Progenitor cell of endocrine pancreas (in vitro differentiated cells): ENCODE measurements around the gene NT5DC1. TPM values are rescaled to one million over a fixed set of nuclear protein-coding genes. Genes with fewer than 3 reads are reported as not detected.

Experiments used
- DNase-seq: peaks from one replicate; pipeline ENCODE4 v3.0.0; 2021; ENCODE audit warnings: low spot score; ENCODE audit not compliant: unreplicated experiment
- H3K27ac Mint-ChIP-seq: 2 replicates; pipeline ENCODE4 v1.8.0; 2021; ENCODE audit warnings: mild to moderate bottlenecking, moderate library complexity, mixed read lengths
- H3K27me3 Mint-ChIP-seq: 2 replicates; pipeline ENCODE4 v1.8.0; 2021; ENCODE audit warnings: mixed read lengths
- H3K36me3 Mint-ChIP-seq: 2 replicates; pipeline ENCODE4 v1.8.0; 2022; ENCODE audit warnings: mixed read lengths; ENCODE audit not compliant: insufficient read depth
- H3K4me1 Mint-ChIP-seq: 2 replicates; pipeline ENCODE4 v1.8.0; 2021; ENCODE audit warnings: low read depth, mixed read lengths
- H3K4me3 Mint-ChIP-seq: 2 replicates; pipeline ENCODE4 v1.8.0; 2021; ENCODE audit warnings: low read depth, mild to moderate bottlenecking, moderate library complexity, mixed read lengths
- H3K9me3 Mint-ChIP-seq: 2 replicates; pipeline ENCODE4 v1.8.0; 2021; ENCODE audit warnings: low read depth, mixed read lengths
- CTCF ChIP-seq: fragments of 200-600 bp; sonication (generic); IDR thresholded peaks from one replicate; pipeline ENCODE4 v1.5.0; 2021; ENCODE audit warnings: antibody characterized with exemption, mild to moderate bottlenecking; ENCODE audit not compliant: unreplicated experiment
- total RNA-seq: library from RNA; stranded (reverse); gene quantifications from 2 replicates; pipeline ENCODE4 v1.2.1, GENCODE V29; 2021

NT5DC1 gene
- total RNA-seq, 1 donor from 2014 or later: 54.9 TPM

DNA sequence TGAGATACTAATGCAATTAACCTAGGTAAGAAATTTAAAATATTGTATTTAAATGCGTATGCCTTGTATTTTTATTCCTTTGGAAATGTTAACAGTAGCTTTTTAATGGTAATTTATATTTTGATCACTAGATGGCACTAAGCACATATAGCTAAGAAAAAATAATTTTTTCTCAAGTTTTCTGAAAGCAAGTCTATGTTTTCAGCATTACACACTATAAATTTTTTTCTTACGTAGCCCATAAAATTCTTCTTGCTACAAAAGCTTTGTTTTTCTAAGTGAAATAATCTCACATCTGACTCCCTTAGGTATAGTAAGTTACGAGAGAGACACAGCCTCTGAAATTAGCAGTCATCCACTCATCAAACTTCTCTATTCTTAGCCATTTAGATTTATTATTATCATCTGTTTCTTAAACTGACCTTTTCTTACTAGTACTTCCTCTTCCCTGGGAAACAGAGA, 117.5 kb downstream of the NT5DC1 start:
- no peak for DNase-seq
- H3K4me1 Mint-ChIP-seq: peaks cover 4% of the 10 kb centered on the region
- no peak overlapping the region for H3K4me3 Mint-ChIP-seq
- no peak overlapping the region for H3K27ac Mint-ChIP-seq
- no peaks in the 10 kb centered on the region for H3K36me3 Mint-ChIP-seq
- H3K9me3 Mint-ChIP-seq: no peaks in the 10 kb centered on the region
- peak; percentile 65 for TF ChIP-seq CTCF
- no peaks in the 10 kb centered on the region for H3K27me3 Mint-ChIP-seq

DNA sequence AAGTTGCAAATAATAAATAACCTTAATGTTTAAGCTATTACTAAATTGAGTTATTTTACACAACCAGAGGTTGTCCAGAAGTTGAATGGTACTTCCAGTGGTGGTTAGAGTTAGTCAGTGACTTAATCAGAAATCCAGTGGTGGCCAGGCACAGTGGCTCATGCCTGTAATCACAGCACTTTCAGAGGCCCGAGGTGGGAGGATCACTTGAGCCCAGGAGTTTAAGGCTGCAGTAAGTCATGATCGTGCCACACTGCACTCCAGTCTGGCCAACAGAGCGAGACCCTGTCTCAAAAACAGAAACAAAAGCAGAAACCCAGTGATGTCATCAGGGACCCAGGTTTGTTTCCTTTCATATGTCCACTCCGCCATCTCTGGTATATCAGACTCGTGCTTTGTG, 118.2 kb downstream of the NT5DC1 start:
- no peak for TF ChIP-seq CTCF
- H3K27me3 Mint-ChIP-seq: no peaks in the 10 kb centered on the region
- H3K9me3 Mint-ChIP-seq: no peaks in the 10 kb centered on the region
- H3K27ac Mint-ChIP-seq: no peak overlapping the region
- no peak overlapping the region for H3K4me3 Mint-ChIP-seq
- H3K4me1 Mint-ChIP-seq: peaks cover 7% of the 10 kb centered on the region
- no peak for DNase-seq
- H3K36me3 Mint-ChIP-seq: peaks cover 1% of the 10 kb centered on the region

GRCh38 chr6:116221067-116221466, 120.4 kb downstream of the NT5DC1 start:
- H3K36me3 Mint-ChIP-seq: peaks cover 1% of the 10 kb centered on the region
- H3K4me3 Mint-ChIP-seq: no peak overlapping the region
- H3K27ac Mint-ChIP-seq: no peak overlapping the region
- H3K9me3 Mint-ChIP-seq: no peaks in the 10 kb centered on the region
- no peaks in the 10 kb centered on the region for H3K27me3 Mint-ChIP-seq
- H3K4me1 Mint-ChIP-seq: peaks cover 7% of the 10 kb centered on the region
- DNase-seq: no peak
- TF ChIP-seq CTCF: no peak

DNA sequence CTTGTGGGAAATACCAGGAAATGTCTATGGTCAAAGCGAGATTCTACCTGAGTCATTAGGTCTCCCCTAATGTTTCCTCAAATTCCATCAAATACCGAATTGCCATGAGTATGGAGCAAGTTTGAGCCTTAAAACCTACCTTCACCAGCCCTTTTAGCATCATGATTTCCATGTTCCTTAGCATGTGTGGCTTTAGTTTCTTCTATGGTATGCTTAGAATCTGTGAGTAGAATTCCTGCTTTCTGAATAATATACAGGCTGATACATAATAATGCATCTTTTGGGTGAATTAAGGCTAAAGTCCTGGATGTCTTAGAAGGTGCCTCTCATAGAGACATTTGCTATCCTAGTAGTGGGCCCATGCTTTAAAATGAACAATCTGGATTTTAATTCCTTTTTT, 121.3 kb downstream of the NT5DC1 start:
- Mint-ChIP-seq H3K4me3 (no peak overlapping the region), H3K4me1 (peaks cover 7% of the 10 kb centered on the region), H3K36me3 (peaks cover 1% of the 10 kb centered on the region), H3K27me3 (no peaks in the 10 kb centered on the region), H3K9me3 (no peaks in the 10 kb centered on the region), H3K27ac (no peak overlapping the region)
- DNase-seq: no peak
- TF ChIP-seq CTCF: no peak

DNA sequence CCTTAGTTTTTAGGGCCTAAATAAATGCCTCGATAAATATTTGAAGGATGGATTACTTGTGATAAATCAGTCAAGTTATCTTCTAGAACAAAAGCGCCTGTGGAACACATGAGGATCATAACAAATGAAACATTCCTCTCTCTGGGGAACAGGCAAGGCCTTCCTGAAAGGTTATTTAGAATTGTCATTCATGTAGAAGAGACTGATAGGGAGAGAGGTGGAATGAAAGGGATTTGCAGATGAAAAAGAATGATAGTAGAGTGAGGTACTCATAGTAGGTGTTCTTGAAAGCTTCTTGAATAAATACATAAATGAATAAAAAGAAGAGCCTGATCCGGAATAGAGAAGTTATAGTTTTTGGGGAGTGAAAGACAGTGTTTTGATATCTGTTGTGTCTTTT, 122.7 kb downstream of the NT5DC1 start:
- Mint-ChIP-seq H3K36me3 (peaks cover 1% of the 10 kb centered on the region), H3K27me3 (no peaks in the 10 kb centered on the region), H3K4me1 (peaks cover 4% of the 10 kb centered on the region), H3K27ac (no peak overlapping the region), H3K9me3 (no peaks in the 10 kb centered on the region), H3K4me3 (no peak overlapping the region)
- no peak for TF ChIP-seq CTCF
- DNase-seq: no peak
